ENCODE data around the gene KLHL40. TPM values are rescaled to one million over a fixed set of nuclear protein-coding genes. Genes with fewer than 3 reads are reported as not detected.

Gene KLHL40
- total and polyA plus RNA-seq, 2 donors (not counting 1 experiment from before 2014, with no cell fraction given): not detected

- H2AFZ ChIP-seq (ENCODE audit: low read length): no peak overlapping the region
- H3K4me3 ChIP-seq (replicated peaks in 1 of 4; ENCODE audit: control extremely low read depth in 1 of 4, insufficient read depth in 1 of 4, low read depth in 3 of 4, low read length in 4 of 4): no peak overlapping the region
- no peak overlapping the region for H3K4me2 ChIP-seq (ENCODE audit: extremely low read depth, insufficient read depth, low read length)
- no peaks in the 10 kb centered on the region for H3K9me3 ChIP-seq (ENCODE audit: control insufficient read depth, insufficient read depth, low read depth, low read length)
- H3K27ac ChIP-seq (ENCODE audit: insufficient read depth, low read length): no peak overlapping the region
- peaks cover 12% of the 10 kb centered on the region for H3K27me3 ChIP-seq (ENCODE audit: control insufficient read depth, insufficient read depth, low read length)
- DNase-seq (ENCODE audit: low read depth in 2 of 2): no peak
- TF ChIP-seq EZH2 (IDR thresholded peaks at IDR 0.05; ENCODE audit: low read length, missing control alignments): no peak
- H3K36me3 ChIP-seq (ENCODE audit: control insufficient read depth, insufficient read depth, low read length): no peaks in the 10 kb centered on the region
- no peaks in the 10 kb centered on the region for H4K20me1 ChIP-seq (ENCODE audit: control insufficient read depth, extremely low read depth, insufficient read depth, low read length)
- no peaks in the 10 kb centered on the region for H3K79me2 ChIP-seq (ENCODE audit: control insufficient read depth, insufficient read depth, low read length)
- H3K9ac ChIP-seq (ENCODE audit: insufficient read depth, low read length): no peak overlapping the region
- no peaks in the 10 kb centered on the region for H3K4me1 ChIP-seq (ENCODE audit: control insufficient read depth, extremely low read depth, insufficient read depth, low read length)
Observed at GRCh38 chr3:42698216-42698910, 13.0 kb downstream of the KLHL40 start.

- Histone ChIP-seq H2AFZ (ENCODE audit: low read length) (no peak overlapping the region), H3K27me3 (ENCODE audit: control insufficient read depth, insufficient read depth, low read length) (peaks cover 12% of the 10 kb centered on the region), H3K4me1 (ENCODE audit: control insufficient read depth, extremely low read depth, insufficient read depth, low read length) (no peaks in the 10 kb centered on the region), H3K79me2 (ENCODE audit: control insufficient read depth, insufficient read depth, low read length) (no peaks in the 10 kb centered on the region), H3K27ac (ENCODE audit: insufficient read depth, low read length) (no peak overlapping the region), H3K4me2 (ENCODE audit: extremely low read depth, insufficient read depth, low read length) (no peak overlapping the region), H3K9me3 (ENCODE audit: control insufficient read depth, insufficient read depth, low read depth, low read length) (no peaks in the 10 kb centered on the region), H3K4me3 (replicated peaks in 1 of 4; ENCODE audit: control extremely low read depth in 1 of 4, insufficient read depth in 1 of 4, low read depth in 3 of 4, low read length in 4 of 4) (no peak overlapping the region), H4K20me1 (ENCODE audit: control insufficient read depth, extremely low read depth, insufficient read depth, low read length) (no peaks in the 10 kb centered on the region), H3K9ac (ENCODE audit: insufficient read depth, low read length) (no peak overlapping the region), H3K36me3 (ENCODE audit: control insufficient read depth, insufficient read depth, low read length) (no peaks in the 10 kb centered on the region)
- no peak for TF ChIP-seq CTCF (conservative IDR thresholded peaks at IDR 0.05 in 1 of 2, IDR thresholded peaks at IDR 0.05 in 1 of 2; ENCODE audit: low read depth in 1 of 2, low read length in 2 of 2)
- no peak for TF ChIP-seq EZH2 (IDR thresholded peaks at IDR 0.05; ENCODE audit: low read length, missing control alignments)
- DNase-seq (ENCODE audit: low read depth in 2 of 2): no peak
Observed at GRCh38 chr3:42698911-42699230, 13.5 kb downstream of the KLHL40 start.

GRCh38 chr3:42699511-42699971, 14.2 kb downstream of the KLHL40 start:
- Histone ChIP-seq H3K36me3 (ENCODE audit: control insufficient read depth, insufficient read depth, low read length) (no peaks in the 10 kb centered on the region), H3K79me2 (ENCODE audit: control insufficient read depth, insufficient read depth, low read length) (no peaks in the 10 kb centered on the region), H3K9me3 (ENCODE audit: control insufficient read depth, insufficient read depth, low read depth, low read length) (no peaks in the 10 kb centered on the region), H3K4me3 (replicated peaks in 1 of 4; ENCODE audit: control extremely low read depth in 1 of 4, insufficient read depth in 1 of 4, low read depth in 3 of 4, low read length in 4 of 4) (no peak overlapping the region), H3K27ac (ENCODE audit: insufficient read depth, low read length) (no peak overlapping the region), H3K4me1 (ENCODE audit: control insufficient read depth, extremely low read depth, insufficient read depth, low read length) (no peaks in the 10 kb centered on the region), H3K9ac (ENCODE audit: insufficient read depth, low read length) (no peak overlapping the region), H4K20me1 (ENCODE audit: control insufficient read depth, extremely low read depth, insufficient read depth, low read length) (no peaks in the 10 kb centered on the region), H3K4me2 (ENCODE audit: extremely low read depth, insufficient read depth, low read length) (no peak overlapping the region), H3K27me3 (ENCODE audit: control insufficient read depth, insufficient read depth, low read length) (peaks cover 11% of the 10 kb centered on the region), H2AFZ (ENCODE audit: low read length) (no peak overlapping the region)
- no peak for DNase-seq (ENCODE audit: low read depth in 2 of 2)
- TF ChIP-seq EZH2 (IDR thresholded peaks at IDR 0.05; ENCODE audit: low read length, missing control alignments): no peak
- no peak for TF ChIP-seq CTCF (conservative IDR thresholded peaks at IDR 0.05 in 1 of 2, IDR thresholded peaks at IDR 0.05 in 1 of 2; ENCODE audit: low read depth in 1 of 2, low read length in 2 of 2)

All from fibroblast of lung (primary cell).